ENCODE measurements around the gene BMP6.
A peak's percentile ranks its signal among the peaks of the same experiment; 100 is the strongest.

Gene BMP6
- 0.49 to 12.7 (median 1.8) reads per million in 18 experiments for total RNA-seq

DNA sequence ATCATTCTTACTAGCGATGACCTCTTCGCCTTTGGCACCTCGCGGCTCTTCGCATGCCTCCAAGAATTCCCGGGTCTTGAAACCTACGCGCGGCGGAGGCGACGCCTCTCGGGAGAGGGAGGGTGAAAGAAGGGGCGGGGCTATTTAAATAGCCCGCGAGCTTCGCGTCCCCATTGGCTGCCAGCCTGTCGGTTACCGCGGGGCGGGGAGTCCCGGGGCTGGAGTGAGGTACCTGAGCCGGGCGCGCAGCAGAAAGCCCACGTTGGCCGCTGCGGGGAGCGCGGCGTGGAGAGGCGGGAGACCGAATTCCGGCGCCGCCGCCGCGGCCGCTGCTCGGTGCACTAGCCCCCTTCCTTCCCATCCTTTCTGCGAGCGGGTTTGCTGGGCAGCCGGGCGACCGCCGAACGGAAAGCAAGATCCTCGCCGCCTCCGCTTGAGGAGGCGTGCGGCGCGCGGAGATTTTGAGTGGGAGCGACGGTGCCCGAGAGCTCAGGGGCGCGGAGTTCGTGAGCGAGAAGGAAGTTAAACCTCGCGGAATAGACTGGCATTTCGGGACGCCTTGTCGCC is at the start of gene BMP6:
Gene BMP6, plus strand, starts transcription at position 251 of the 567 bp plus-strand sequence. CDS start 857 bp downstream, outside the sequence.
- peak; percentile 52 to 70 for DNase-seq

- no peak for DNase-seq
Measured at GRCh38 chr6:7677229-7677628, 48.7 kb upstream of the BMP6 start.

DNA sequence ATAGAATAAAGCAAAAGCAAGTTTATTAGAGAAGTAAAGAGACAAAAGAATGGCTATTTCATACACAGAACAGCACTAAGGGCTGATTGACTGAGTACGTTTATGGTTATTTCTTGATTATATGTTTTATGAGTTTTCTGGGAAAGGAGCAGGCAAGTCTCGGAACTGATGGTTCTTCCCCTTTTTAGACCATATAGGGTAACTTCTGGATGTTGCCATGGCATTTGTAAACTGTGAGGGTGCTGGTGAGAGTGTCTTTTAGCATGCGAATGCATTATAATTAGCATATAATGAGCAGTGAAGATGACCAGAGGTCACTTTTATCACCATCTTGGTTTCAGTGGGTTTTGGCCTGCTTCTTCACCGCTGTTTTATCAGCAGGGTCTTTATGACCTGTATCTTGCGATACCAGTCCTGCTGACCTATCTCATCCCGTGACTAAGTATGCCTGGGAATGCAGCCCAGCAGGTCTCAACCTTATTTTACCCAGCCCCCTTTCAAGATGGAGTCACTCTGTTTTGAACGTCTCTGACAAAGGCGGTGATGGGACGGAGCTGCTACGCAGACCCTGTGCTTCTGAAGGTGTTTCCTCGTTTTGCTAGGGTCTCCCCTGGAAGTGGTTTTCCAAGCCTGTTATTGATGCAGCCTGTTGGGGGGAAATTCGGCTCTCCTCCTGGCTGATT is 45.4 kb upstream of the BMP6 start:
- no peak for DNase-seq

DNA sequence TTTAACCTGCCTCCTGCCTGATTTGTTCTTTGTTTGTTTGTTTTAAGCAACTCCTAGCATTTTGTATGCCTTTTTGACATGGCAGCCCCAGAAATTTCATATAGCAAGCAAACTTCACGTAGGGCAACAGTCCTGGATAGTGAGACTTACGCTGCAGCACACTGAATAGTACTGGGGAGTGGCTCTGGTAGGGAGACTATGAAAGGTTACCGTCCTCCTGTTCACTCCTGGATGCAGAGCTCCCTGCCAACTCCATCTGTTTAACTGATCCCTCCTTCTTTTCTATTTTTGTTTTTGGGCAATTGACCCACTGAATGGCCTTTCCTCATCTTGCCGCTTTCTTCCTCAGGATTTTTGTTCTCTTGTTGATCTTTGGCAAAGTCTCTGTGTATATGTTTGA is 44.5 kb upstream of the BMP6 start:
- no peak for DNase-seq

- no peak for DNase-seq
Measured at GRCh38 chr6:7684076-7684475, 41.8 kb upstream of the BMP6 start.

DNA sequence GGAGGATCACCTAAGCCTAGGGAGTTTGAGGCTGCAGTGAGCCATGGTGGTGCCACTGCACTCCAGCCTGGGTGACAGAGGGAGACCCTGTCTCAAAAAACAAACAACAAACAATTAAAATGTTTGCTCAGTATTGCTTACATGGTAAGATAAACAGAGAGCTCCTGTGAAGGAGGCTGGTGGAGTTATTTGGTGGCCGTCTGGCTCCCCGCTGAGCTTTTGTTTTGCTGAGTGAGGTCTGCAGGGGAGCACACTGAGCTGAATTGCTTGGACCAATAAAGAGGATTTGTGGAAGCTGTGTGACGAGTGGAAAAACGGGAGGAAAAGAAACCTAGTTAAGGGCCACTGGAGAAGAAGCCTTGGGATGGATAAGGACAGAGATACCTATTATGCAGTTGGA is 41.1 kb upstream of the BMP6 start:
- no peak for DNase-seq

DNA sequence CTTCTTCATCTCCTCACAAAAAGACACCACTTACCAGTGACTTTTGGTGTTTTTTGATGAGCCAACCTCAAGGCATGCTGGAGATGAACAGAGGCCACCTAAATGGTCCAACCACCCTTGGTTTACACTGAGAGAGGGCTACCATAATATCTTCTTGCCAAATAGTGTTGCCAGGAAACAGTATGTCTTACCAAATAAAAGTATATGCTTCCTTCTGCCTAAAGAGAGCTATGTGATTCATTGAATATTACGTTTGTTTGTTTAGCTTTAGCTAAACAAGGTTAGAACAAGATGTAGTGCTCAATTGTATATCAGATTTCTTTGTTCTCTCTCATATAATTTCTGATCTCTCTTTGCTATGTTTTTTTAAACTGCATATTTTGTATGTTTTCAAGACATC is 40.6 kb upstream of the BMP6 start:
- no peak for DNase-seq

DNA sequence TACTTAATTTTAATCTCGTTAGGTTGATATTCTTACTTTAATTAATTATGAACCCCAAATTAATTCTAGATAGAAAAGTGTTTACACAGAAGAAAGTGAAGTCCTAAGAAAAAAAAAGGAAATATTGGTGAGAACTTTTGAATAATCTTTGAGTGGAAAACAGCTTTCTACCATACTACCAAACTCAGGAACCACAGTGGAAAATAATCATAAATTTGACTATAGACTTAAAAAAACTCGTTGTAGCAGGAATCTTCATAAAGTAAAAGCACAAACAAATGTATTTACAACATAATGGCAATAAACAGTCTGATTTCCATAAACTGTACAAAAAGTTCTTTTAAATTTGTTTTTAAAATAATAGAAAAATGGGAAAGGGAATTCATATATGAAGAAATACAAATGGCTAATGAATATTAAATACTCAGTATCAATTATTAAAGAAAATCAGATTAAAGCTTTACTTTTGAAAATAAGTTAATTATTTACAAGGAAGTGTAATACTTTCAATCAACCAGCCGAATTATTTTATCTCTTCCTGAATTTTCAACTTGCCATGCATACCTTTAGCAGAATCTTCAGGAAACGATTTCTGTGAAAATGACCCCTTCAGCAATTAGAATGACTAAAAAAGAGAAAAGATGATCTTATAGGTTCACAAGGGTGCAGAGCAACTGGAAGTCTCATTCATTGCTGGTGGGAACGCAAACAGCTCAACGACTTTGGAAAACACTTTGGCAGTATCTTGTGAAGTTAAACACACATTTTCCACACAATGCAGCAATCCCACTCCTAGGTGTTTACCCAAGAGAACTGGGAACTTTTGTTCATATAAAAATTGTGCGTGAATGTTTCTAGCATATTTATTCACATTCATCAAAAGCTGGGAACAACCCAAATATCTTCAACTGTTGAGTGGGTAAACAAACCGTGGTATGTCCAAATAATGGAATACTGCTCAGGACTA is 38.5 kb upstream of the BMP6 start:
- no peak for DNase-seq

DNA sequence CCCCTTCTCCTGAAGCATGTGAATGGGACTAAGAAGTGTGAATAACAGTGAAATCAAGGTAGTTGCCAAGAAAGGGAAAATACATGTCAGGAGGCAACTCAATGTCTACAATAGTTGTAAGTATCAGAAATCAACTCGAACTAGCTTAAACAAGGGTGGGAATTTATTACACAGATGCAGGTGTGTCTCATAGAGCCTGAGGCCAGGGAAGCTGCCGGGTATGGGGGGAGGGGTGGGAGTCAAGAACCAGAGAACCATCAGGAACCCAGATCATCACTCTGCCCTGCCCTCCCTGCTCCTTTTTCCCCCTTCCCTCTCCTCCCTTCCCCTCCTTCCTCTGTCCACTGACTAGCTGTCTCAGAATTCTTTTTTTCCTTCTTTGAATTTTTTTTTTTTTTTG is 34.9 kb upstream of the BMP6 start:
- DNase-seq = no peak

DNA sequence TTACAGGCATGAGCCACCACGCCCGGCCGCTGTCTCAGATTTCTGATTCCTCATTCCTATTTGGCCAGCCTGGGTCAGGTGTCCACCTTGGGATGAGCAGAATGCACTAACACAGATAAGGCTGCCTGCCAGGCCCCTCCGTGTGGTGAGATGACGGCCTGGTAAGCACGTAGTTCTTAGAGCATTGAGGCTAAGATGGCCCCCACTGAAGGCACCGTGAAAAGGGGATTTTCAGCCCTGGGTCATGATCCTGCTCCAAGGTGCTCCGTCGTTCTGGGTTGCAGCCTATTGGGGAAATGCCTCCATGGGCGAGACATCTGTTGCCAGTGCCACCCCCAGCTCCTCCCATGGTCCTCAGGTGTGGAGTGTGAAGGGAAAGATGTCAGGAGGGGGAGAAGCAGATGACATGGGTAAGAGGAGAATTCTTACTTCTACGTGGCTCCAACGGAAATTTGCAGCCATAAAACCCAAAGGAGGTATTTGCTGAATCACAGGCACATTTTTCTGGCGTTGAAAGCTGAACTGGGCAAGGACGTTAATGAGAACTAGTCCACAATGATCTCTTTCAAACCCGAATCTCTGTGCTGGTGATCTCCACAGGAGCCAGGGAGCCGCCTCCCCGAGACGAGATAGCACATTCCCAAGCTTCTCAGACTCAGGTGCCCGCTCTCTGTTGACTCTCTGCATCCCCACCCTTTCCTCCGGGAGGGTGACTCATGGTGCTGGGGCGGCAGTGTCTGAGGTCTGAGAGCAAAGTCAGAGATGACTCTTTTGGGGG is 34.0 kb upstream of the BMP6 start:
- no peak for DNase-seq

DNA sequence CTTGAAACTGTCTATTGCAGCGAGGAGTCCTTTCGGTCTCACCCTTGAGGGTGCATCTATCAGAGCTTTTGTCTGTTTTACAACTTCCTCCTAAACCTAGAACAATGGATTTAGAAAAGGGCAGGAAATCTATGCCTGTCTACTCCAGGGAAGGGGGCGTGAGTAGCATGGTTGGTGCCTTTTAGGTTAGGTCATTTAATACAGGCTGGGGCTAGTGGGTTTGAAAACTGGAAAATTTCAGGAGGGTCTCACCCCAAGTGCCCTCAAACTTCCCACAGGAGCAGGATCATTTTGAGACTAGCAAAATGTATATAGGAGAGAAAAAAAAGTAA is 33.5 kb upstream of the BMP6 start:
- DNase-seq = no peak

DNA sequence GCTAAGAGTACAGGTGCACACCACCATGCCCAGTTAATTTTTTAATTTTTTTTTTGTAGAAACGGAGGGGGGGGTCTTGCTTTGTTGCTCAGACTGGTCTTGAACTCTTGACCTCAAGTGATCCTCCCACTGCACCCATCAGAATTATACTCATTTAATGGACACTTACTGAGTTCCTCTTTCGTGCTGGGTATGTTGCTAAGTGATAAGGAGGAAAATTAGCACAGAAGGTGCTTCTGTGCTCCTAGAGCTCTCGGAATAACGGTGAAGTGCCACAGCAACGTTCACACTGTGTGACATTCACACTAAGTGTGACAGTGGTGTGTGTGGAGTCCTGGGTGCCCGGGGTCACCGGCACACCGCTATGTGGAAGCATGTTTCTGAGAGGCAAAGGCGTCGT is 32.1 kb upstream of the BMP6 start:
- DNase-seq = no peak

DNA sequence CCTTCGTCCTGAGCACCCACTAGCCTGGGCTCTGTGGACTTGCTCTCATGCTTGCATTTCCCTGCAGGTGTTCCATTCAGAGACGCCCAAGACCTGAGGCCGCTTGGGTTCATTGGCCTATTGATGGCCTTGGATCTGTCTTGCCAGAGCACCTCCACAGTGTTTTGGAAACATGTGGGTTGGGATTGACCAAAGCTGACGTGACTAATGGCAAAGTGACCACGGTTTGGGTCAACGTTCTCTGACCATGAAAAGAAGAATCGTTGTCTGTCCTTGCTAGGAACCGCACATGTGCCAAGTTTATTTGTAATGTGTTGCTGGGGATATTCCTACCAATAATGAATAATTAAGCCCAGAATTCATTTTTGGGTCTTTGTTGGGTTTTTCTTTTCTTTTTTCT is 29.8 kb upstream of the BMP6 start:
- no peak for DNase-seq

DNA sequence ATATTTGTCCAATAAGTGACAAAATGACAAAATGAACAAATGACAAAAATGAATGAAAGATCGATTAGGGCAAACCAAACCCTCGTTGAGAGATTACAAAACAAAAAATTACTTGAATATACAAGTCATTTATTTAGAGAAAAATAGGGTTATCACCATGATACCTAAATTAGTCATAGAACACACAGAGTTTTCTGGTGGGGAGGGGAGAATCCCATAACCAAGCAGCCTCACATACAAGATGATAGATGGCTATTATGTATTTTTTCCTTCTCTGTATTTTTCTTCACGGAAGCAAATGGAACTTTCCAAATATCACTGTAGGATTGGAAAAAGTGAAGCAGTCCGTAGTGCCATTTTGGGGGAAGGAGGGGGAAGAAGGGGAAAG is 28.5 kb upstream of the BMP6 start:
- DNase-seq = no peak

DNA sequence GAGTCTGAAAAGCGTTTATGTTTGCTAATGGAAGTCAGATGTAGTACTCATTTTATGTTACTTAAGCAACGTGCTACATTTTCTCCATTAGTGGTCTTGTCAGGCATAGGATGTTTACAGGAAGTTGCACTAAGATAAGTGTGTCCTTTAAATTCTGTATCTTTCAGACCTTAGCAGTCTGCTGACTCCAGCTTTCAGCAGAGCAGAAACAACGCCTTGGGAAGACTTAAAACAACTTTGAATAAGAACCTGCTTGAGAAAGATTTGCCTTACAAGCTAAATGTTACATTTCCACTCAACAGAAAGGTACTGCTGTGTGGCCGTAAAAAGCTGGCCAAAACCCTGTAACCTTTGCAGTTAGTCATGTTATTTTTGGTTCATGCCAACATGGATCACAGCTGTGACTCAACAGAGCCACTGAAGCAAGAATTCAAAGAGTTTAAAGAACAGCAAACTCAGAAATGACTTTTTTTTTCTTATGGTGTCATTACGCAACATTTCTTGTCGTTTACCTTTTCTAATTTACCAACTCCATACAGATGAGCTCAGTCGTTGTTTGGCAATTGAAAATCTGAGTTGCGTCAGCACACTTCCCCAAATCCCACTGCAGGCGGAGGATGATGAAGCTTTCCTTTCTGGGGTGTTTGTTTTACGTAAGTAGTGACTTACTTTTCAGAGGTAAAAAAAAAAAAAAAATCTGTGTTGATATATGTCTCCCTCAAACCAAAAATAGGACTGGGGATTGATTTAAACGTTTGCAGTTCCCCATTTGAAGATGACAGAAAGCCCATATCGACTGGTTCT is 27.9 kb upstream of the BMP6 start:
- peak; percentile 94 for DNase-seq

- peak; percentile 71 to 84 for DNase-seq
Measured at GRCh38 chr6:7701212-7701834, 24.6 kb upstream of the BMP6 start.

DNA sequence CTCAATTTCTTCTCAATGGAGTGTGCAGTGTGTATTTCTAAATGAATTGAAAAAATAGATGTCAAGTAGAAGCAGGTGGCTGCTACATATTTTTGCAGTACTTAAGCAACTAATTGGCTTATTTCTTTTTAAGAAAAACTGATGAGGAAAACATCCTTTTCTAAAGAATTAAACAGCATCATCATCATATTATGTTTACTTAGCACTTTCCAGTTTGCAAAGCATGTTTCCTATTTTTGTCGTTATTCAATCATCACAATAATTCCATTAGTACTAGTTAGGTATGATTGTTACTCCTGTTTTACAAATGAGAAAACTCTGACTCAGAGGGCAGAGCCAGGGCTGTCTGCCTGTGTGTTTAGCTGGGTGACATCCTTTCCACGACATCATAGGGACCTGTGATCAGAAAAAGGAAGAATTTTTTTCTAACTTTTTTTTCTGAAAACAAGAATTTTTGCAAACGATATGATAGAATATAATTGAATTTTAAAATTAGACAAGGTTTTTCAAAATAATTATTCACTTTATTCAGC is 22.7 kb upstream of the BMP6 start:
- no peak for DNase-seq

GRCh38 chr6:7705483-7705882 is 20.4 kb upstream of the BMP6 start:
- DNase-seq = no peak

GRCh38 chr6:7706269-7706668 is 19.6 kb upstream of the BMP6 start:
- no peak for DNase-seq

DNA sequence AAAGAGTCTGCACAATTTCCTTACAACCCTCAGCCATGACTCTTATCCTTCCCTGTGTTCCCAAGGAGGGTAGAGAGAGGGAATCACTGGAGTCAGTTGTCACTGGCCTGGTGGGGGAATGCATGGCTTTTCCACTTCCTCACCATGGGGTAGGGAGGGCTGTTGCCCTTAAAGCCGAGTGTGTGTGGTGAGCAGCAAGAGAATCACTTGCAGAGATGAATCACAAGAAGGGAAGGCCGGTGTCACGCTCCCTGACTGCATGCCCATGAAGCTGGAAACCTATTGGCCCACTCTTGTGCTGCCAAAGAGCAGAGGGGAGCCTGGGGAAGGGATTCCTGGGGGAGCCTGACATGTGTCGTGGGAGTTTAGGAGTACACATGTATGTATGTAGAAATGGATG is 18.1 kb upstream of the BMP6 start:
- no peak for DNase-seq

DNA sequence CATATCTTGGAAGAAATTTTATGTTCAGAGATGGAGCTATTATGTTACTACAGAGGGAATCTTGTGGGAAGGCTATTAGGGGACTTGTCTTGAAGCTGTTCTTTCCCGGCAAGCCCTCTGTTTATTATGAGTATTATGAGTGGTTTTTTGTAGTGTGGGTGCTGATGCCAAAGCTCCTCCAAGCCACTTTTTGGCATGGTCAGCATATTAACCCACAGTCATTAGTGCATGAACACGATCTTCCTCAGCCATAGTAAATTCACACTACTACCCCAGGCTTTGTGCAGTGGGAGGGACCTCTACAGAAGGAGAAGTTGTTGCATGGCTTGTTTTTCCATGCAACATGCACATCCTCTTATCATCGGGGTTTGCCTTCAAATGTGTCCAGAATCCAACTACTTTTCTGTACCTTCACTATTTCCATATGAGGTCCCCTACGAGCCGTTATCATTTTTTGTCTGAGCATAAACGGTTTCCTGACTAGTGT is 6.5 kb upstream of the BMP6 start:
- peak; percentile 24 to 27 for DNase-seq
